Omental fat pad (tissue), 4 donors: Measurements from ENCODE around the gene BET1L. TPM values are rescaled to one million over a fixed set of nuclear protein-coding genes. Genes with fewer than 3 reads are reported as not detected.

Experiments
- ATAC-seq: fragments of 150-250 bp; one replicate; pipeline ENCODE4 v1.9.1; 2016; ENCODE audit warnings: mild to moderate bottlenecking, moderate library complexity; ENCODE audit not compliant: low FRiP score
- DNase-seq: peaks from one replicate; pipeline ENCODE4 v3.0.0-alpha.2; 2019; ENCODE audit warnings: low spot score
- CTCF ChIP-seq, 3 donors: fragments of 450-650 bp; IDR thresholded peaks; one replicate each; pipeline ENCODE4 v1.5.1; 2016 to 2017; ENCODE audit warnings: antibody characterized with exemption in 3 of 3, mild to moderate bottlenecking in 3 of 3, moderate library complexity in 2 of 3
- total RNA-seq, 4 donors: library from RNA; depleted of rRNA; stranded (reverse); fragments of >200 nt; gene quantifications; one replicate each; pipeline ENCODE4 v1.1.0, GENCODE V29; 2016

The BET1L gene
- total RNA-seq, 4 donors from 2014 or later = 18.4 to 29.1 (median 26.8) TPM

DNA sequence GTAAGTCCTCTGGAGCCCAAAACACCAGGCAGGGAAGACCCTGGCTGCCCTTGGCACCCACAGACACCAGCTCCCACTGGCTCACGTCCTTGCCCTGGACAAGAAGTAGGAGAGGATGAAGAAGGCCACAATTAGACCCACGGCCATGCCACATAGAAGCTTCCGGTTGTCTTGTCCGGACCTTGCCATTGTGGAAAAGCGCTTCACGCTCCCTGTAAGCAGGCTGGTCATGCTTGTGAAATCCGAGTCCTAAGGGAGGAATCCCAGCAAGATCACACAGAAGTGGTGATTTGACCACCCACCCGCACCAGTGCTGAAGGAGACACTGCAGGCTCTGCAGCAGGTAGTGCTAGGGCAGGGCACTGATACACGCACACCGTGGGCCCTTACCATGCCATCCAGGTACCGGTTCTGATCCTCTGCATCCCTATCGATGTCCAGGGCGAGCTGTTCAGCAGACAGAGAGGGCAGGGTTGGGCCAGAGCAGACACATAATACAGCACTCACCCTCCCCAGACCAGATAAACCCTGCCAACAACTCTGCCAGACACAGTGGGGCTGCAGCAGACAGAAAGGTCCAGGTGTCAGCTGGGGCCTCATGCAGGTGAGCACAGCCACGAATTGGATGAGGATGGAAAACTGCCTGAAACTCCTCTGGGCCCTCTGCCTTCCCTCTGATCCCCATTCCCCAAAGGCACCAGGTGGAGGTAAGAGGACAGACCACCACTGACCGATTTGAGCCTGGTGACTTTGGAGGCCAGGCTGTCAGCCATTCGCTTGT lies 1.8 kb downstream of the BET1L start:
- no peak for ATAC-seq

DNA sequence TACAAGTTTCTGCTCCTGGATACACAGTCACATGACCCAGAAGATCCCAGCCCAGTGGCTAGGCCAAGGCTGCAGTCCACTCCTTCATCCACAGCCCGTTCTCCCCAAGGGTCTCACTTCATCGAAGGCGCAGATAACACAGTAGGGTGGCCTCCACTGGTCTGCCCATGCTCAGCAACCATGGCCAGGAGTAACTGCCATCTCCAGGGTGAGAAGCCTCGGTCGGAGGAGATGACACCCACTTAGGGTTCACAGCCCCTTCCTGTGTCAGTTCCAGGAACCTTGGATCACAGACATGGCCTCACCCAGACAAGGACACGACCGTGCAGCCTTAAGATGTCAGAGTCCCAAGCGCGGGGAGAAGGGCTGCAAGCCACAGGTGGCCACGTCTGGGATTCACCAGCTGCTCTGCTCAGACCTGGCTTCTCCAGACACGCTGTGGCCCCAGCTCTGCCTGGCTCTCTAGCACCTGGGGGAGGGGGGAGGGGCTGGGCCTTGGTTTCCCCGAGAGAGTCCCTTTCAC lies 2.6 kb downstream of the BET1L start:
- ATAC-seq (no peak), DNase-seq (no peak)
- no peak for TF ChIP-seq CTCF (IDR thresholded peaks at IDR 0.05)

More for the DNA sequence above, 1.8 kb downstream of the BET1L start:
- TF ChIP-seq CTCF (IDR thresholded peaks at IDR 0.05) = no peak
- DNase-seq = no peak

- DNase-seq = no peak
- no peak for ATAC-seq
- no peak for TF ChIP-seq CTCF (IDR thresholded peaks at IDR 0.05)
Observed at GRCh38 chr11:203945-204586, 3.1 kb downstream of the BET1L start.

- TF ChIP-seq CTCF (IDR thresholded peaks at IDR 0.05) = no peak
- DNase-seq = no peak
- no peak for ATAC-seq
Observed at GRCh38 chr11:203056-203944, 3.9 kb downstream of the BET1L start.

GRCh38 chr11:202490-202889 lies 4.7 kb downstream of the BET1L start:
- no peak for TF ChIP-seq CTCF (IDR thresholded peaks at IDR 0.05)
- no peak for DNase-seq
- no peak for ATAC-seq

DNA sequence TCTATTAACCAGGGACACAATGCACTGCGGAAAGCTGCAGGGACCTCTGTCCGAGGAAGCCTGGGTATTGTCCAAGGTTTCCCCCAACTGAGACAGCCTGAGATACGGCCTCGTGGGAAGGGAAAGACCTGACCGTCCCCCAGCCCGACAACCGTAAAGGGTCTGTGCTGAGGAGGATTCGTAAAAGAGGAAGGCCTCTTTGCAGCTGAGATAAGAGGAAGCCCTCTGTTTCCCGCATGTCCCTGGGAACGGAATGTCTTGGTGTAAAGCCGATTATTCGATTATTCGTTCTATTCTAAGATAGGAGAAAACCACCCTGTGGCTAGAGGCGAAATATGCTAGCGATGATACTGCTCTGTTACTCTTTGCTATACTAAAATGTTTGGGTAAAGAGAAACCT lies 5.2 kb downstream of the BET1L start:
- ATAC-seq = no peak
- DNase-seq = no peak

More for the DNA sequence above, 5.2 kb downstream of the BET1L start:
- TF ChIP-seq CTCF (IDR thresholded peaks at IDR 0.05) = no peak
